K562 (cell line): Measurements from ENCODE around the gene MYH6. TPM values are rescaled to one million over a fixed set of nuclear protein-coding genes. Genes with fewer than 3 reads are reported as not detected.

Source experiments
- ATAC-seq: fragments of 200-7000 bp; cut with Tn5 transposase; 3 replicates; pipeline ENCODE4 v1.9.1; 2020; ENCODE audit warnings: moderate library complexity
- BruUV-seq: library from RNA; stranded (reverse); fragments of 400-500 nt; replicated peaks from 2 replicates; lab custom pipeline; 2021; lab: Mats Ljungman, UMichigan
- CTCF ChIA-PET: fragments of 300-600 bp; formaldehyde crosslinking; extraction: SDS; loops from one replicate; lab custom pipeline; 2021; ENCODE audit warnings: low intra/inter-chr PET ratio; lab: Yijun Ruan, JAX
- POLR2A ChIA-PET: fragments of 300-600, 350-650 bp; sonication (Branson Sonifier 250); formaldehyde crosslinking; extraction: SDS; loops from one replicate; lab custom pipeline; 2021; ENCODE audit warnings: antibody characterized with exemption, inconsistent platforms; lab: Yijun Ruan, JAX
- DNase-seq, 4 experiments: peaks; one replicate each; pipeline versions ENCODE4 v3.0.0 to v3.0.0-alpha.2; 2011 to 2018; ENCODE audit warnings: low spot score in 3 of 4, mixed read lengths in 3 of 4; ENCODE audit errors: extremely low read depth in 1 of 4
- FAIRE-seq: peaks from 2 replicates; lab custom pipeline; 2011; peaks lifted over from hg19 to GRCh38; lab: Jason Lieb, UNC
- H2AFZ ChIP-seq: 2 replicates; pipeline ENCODE4 v1.6.0; 2011; ENCODE audit warnings: low read depth, low read length, control low read depth, inconsistent platforms
- H3K27ac ChIP-seq: fragments of 200-600 bp; 3 replicates; pipeline ENCODE4 v1.8.0; 2011; ENCODE audit warnings: low read depth, mild to moderate bottlenecking, control low read depth, inconsistent platforms, low read length, moderate library complexity, mixed read lengths; ENCODE audit errors: extremely low read depth
- H3K27me3 ChIP-seq, 2 experiments: fragments of 300-600 bp in 1 of 2; 2 replicates in 1 of 2; 3 replicates in 1 of 2; pipeline versions ENCODE4 v1.6.0 to v1.8.0; 2011; ENCODE audit warnings: inconsistent platforms in 2 of 2, low read length in 2 of 2, mild to moderate bottlenecking in 1 of 2, mixed read lengths in 1 of 2, moderate library complexity in 1 of 2; ENCODE audit not compliant: control insufficient read depth in 2 of 2, insufficient read depth in 2 of 2
- H3K36me3 ChIP-seq: fragments of 300-600 bp; 3 replicates; pipeline ENCODE4 v1.8.0; 2011; ENCODE audit warnings: mild to moderate bottlenecking, low read length, inconsistent platforms; ENCODE audit not compliant: control insufficient read depth, insufficient read depth
- H3K4me1 ChIP-seq, 2 experiments: fragments of 200-600 bp in 1 of 2; replicated peaks in 1 of 2; 2 replicates in 1 of 2; 3 replicates in 1 of 2; pipeline versions ENCODE4 v1.5.1 to v1.8.0; 2011; ENCODE audit warnings: inconsistent platforms in 2 of 2, low read length in 2 of 2, mild to moderate bottlenecking in 1 of 2, mixed read lengths in 1 of 2, moderate library complexity in 1 of 2; ENCODE audit not compliant: control insufficient read depth in 2 of 2, insufficient read depth in 2 of 2
- H3K4me2 ChIP-seq: 2 replicates; pipeline ENCODE4 v1.6.1; 2011; ENCODE audit warnings: low read length, control low read depth, inconsistent platforms, mixed read lengths; ENCODE audit not compliant: insufficient read depth
- H3K4me3 ChIP-seq: fragments of 200-600 bp; sonication (generic), shearing (Covaris generic); 2 replicates; pipeline ENCODE4 v1.5.1; 2016; ENCODE audit warnings: control low read depth, inconsistent platforms
- H3K79me2 ChIP-seq: fragments of 200-600 bp; 3 replicates; pipeline ENCODE4 v1.8.0; 2011; ENCODE audit warnings: low read length, inconsistent platforms; ENCODE audit not compliant: control insufficient read depth, insufficient read depth
- H3K9ac ChIP-seq, 2 experiments: 2 replicates each; pipeline versions ENCODE4 v1.6.0 to v1.6.1; 2011; ENCODE audit warnings: low read depth in 2 of 2, low read length in 2 of 2, control low read depth in 1 of 2, inconsistent platforms in 1 of 2, mild to moderate bottlenecking in 1 of 2, mixed read lengths in 1 of 2; ENCODE audit not compliant: insufficient read depth in 1 of 2
- H3K9me1 ChIP-seq: one replicate; pipeline ENCODE4 v1.6.0; 2011; ENCODE audit warnings: inconsistent platforms, mild to moderate bottlenecking, low read length, moderate library complexity; ENCODE audit not compliant: control insufficient read depth, insufficient read depth
- H3K9me3 ChIP-seq: replicated peaks from 2 replicates; pipeline ENCODE4 v1.5.1; 2011; ENCODE audit warnings: low read depth, low read length, inconsistent platforms; ENCODE audit not compliant: control insufficient read depth, insufficient read depth
- H4K20me1 ChIP-seq: replicated peaks from 2 replicates; pipeline ENCODE4 v1.6.1; 2011; ENCODE audit warnings: low read length, inconsistent platforms, mixed read lengths; ENCODE audit not compliant: control insufficient read depth, insufficient read depth
- FIP1L1 ChIP-seq: fragments of 200-400 bp; formaldehyde crosslinking; IDR thresholded peaks from 2 replicates; pipeline ENCODE4 v1.6.1; 2018; ENCODE audit warnings: mild to moderate bottlenecking, low read depth, low read length; ENCODE audit not compliant: poor library complexity, severe bottlenecking
- FOXP1 ChIP-seq: sonication (generic); formaldehyde crosslinking; IDR thresholded peaks from 2 replicates; pipeline ENCODE4 v1.8.0; 2022; ENCODE audit warnings: mild to moderate bottlenecking, missing genetic modification reagents
- NCOA2 ChIP-seq, 2 experiments: fragments of 450-650 bp; IDR thresholded peaks; 2 replicates each; pipeline ENCODE4 v1.6.1; 2018; ENCODE audit warnings: mild to moderate bottlenecking in 2 of 2, moderate library complexity in 1 of 2; ENCODE audit not compliant: partially characterized antibody in 2 of 2
- NFATC3 ChIP-seq: fragments of 450-650 bp; IDR thresholded peaks from 2 replicates; pipeline ENCODE4 v1.6.1; 2017; ENCODE audit warnings: mild to moderate bottlenecking
- RFX5 ChIP-seq: IDR thresholded peaks from 2 replicates; pipeline ENCODE4 v1.6.1; 2011; ENCODE audit warnings: low read depth, mild to moderate bottlenecking, improper control_type of control experiment, low read length
- SP1 ChIP-seq: sonication (generic); formaldehyde crosslinking; IDR thresholded peaks from 2 replicates; pipeline ENCODE4 v1.8.1; 2022; ENCODE audit warnings: mild to moderate bottlenecking, missing genetic modification reagents
- TAF1 ChIP-seq: IDR thresholded peaks from 2 replicates; pipeline ENCODE4 v1.6.1; 2011; ENCODE audit warnings: mild to moderate bottlenecking, low read length, moderate library complexity; ENCODE audit not compliant: insufficient read depth, control insufficient read depth, severe bottlenecking; ENCODE audit errors: extremely low read depth
- ZNF133 ChIP-seq: fragments of 250-450 bp; sonication (Bioruptor Pico); IDR thresholded peaks from 2 replicates; pipeline ENCODE4 v1.4.0; 2020; ENCODE audit warnings: mild to moderate bottlenecking
- ZNF146 ChIP-seq: IDR thresholded peaks from one replicate; pipeline ENCODE4 v1.6.1; 2018; ENCODE audit warnings: missing compliant biosample characterization; ENCODE audit not compliant: unreplicated experiment
- WGBS: fragments of 100-300 bp; shearing (Covaris generic); methylation state at CpG from one replicate; pipeline ENCODE4 v1.1.6; 2016; ENCODE audit warnings: low coverage, mixed read lengths; ENCODE audit not compliant: insufficient coverage; ENCODE audit errors: missing lambda C conversion rate; 5-methylcytosine and 5-hydroxymethylcytosine counted together
- in situ Hi-C: fragments of 300-500 bp; cut with MboI; formaldehyde crosslinking; loops from 4 replicates; pipeline ENCODE4 v1.15.0; 2018; ENCODE audit warnings: inconsistent platforms, mixed read lengths
- intact Hi-C: fragments of 100-400 bp; cut with micrococcal nuclease; formaldehyde crosslinking; loops from 2 replicates; pipeline ENCODE4 v1.14.2; 2022
- polyA plus RNA-seq, 8 experiments: library from polyadenylated mRNA; depleted of rRNA in 4 of 8; stranded (reverse) in 5 of 8; unstranded in 3 of 8; fragments of >200 nt; fragmentation: Nextera tagmentation in 2 of 8; fragmentation: Illumina TruSeq in 1 of 8; extraction: Ambion mirVana in 2 of 8; extraction: Trizol in 1 of 8; gene quantifications; 2 replicates each; pipeline versions ENCODE4 v1.2.1 to v1.2.3, GENCODE V29; 2011 to 2014; ENCODE audit warnings: inconsistent platforms in 1 of 8, missing spikeins in 1 of 8
- total RNA-seq, 7 experiments: library from RNA; depleted of rRNA in 6 of 7; stranded (reverse); fragments of >200 nt in 6 of 7; fragmentation: Illumina TruSeq in 2 of 7; extraction: Trizol in 2 of 7; gene quantifications; 2 replicates each; pipeline versions ENCODE4 v1.2.1 to v1.2.3, GENCODE V29; 2011 to 2021; ENCODE audit warnings: low replicate concordance in 1 of 7

MYH6 gene
- total and polyA plus RNA-seq, 9 of the 15 experiments (the other 6 are each of a cell fraction or from before 2014, with no cell fraction given), result not detected

DNA sequence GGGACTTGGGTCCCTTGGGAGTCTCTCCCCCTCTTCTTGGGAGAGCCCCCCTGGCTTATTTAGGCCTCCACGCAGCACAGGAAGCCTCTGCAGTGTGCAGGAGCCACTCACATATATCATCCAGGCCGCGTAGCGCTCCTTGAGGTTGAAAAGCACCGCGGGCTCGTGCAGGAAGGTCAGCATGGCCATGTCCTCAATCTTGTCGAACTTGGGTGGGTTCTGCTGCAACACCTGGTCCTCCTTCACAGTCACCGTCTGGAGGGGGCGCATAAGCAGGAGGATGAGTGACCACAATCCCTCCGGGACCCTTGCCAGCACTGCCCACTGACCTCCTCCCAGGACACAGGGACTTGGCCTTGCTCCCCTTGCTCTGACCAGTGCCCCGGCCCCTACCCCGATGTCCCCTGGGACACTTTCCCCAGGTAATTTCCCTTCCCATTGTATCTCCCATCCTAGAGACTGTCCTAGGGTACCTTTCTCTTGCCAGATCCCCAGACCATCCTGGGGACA is 2.5 kb downstream of the MYH6 start:
- WGBS, result 3% methylated on average over 10 of the region's 13 CpGs
- ATAC-seq (no peak), FAIRE-seq (no peak), DNase-seq (no peak)
- POLR2A ChIA-PET, result no interaction called here
- no peak overlapping the region for H3K27ac ChIP-seq
- intact Hi-C loops (no loop called here), in situ Hi-C loops (no loop called here)
- H3K79me2 ChIP-seq, result no peaks in the 10 kb centered on the region
- BruUV-seq, result no TSS peak
- TF ChIP-seq RFX5 (no peak), NFATC3 (no peak), ZNF133 (no peak), FIP1L1 (no peak), NCOA2 (IDR thresholded peaks at IDR 0.05; ENCODE audit: partially characterized antibody in 2 of 2) (no peak), FOXP1 (no peak), ZNF146 (CRISPR knock-in tag) (no peak), TAF1 (no peak), SP1 (CRISPR knock-in tag) (no peak)
- H3K9me3 ChIP-seq, result no peaks in the 10 kb centered on the region
- no peaks in the 10 kb centered on the region for H4K20me1 ChIP-seq
- H3K9me1 ChIP-seq, result no peaks in the 10 kb centered on the region
- peaks cover 0 to 6% of the 10 kb centered on the region in 2 experiments; a peak in 2 of 5 replicates for H3K4me1 ChIP-seq
- CTCF ChIA-PET, result no interaction called here
- no peaks in the 10 kb centered on the region for H3K36me3 ChIP-seq
- no peak overlapping the region for H3K9ac ChIP-seq
- H2AFZ ChIP-seq, result no peak overlapping the region
- H3K27me3 ChIP-seq, result peaks cover 16 to 76% of the 10 kb centered on the region in 2 experiments; a peak in 4 of 5 replicates
- no peak overlapping the region for H3K4me3 ChIP-seq
- no peak overlapping the region for H3K4me2 ChIP-seq
